Ovary (tissue), 9 donors: ENCODE data around the gene SLC7A1. TPM values are rescaled to one million over a fixed set of nuclear protein-coding genes. Genes with fewer than 3 reads are reported as not detected.

Experiments used
- DNase-seq, 5 donors: peaks; one replicate each; pipeline ENCODE4 v3.0.0-alpha.2; 2019 to 2020
- H3K27ac ChIP-seq, 2 donors: fragments of 200-600 bp; one replicate each; pipeline versions ENCODE4 v1.5.1 to v1.8.0; 2019 to 2022
- H3K27me3 ChIP-seq: fragments of 200-600 bp; one replicate; pipeline ENCODE4 v1.8.0; 2022
- H3K36me3 ChIP-seq: fragments of 200-600 bp; sonication (generic); one replicate; pipeline ENCODE4 v1.5.1; 2019
- H3K4me1 ChIP-seq: one replicate; pipeline ENCODE4 v1.8.1; 2013; ENCODE audit warnings: mild to moderate bottlenecking, moderate library complexity; ENCODE audit not compliant: insufficient read depth
- H3K4me3 ChIP-seq: fragments of 200-600 bp; sonication (generic); one replicate; pipeline ENCODE4 v1.5.1; 2017
- H3K9me3 ChIP-seq, 2 donors: fragments of 200-600 bp in 1 of 2; sonication (generic) in 1 of 2; one replicate each; pipeline versions ENCODE4 v1.5.1 to v1.8.1; 2013 to 2019; ENCODE audit warnings: mild to moderate bottlenecking in 1 of 2, moderate library complexity in 1 of 2
- CTCF ChIP-seq, 3 donors: fragments of 450-650 bp in 2 of 3; fragments of 200-600 bp in 1 of 3; IDR thresholded peaks; one replicate each; pipeline versions ENCODE4 v1.5.1 to v1.8.0; 2016 to 2022; ENCODE audit warnings: antibody characterized with exemption in 3 of 3, mild to moderate bottlenecking in 1 of 3
- EP300 ChIP-seq: sonication (generic); formaldehyde crosslinking; IDR thresholded peaks from one replicate; pipeline ENCODE4 v1.6.1; 2017; ENCODE audit warnings: antibody characterized with exemption
- POLR2A ChIP-seq: fragments of 450-650 bp; IDR thresholded peaks from one replicate; pipeline ENCODE4 v1.6.1; 2017; ENCODE audit warnings: antibody characterized with exemption, mild to moderate bottlenecking, moderate library complexity
- WGBS, 3 donors: extraction: QIAGEN DNeasy Blood & Tissue Kit in 1 of 3; methylation state at CpG; one replicate each; pipeline versions ENCODE4 v1.1.5 to v1.1.7; 2013 to 2017; 5-methylcytosine and 5-hydroxymethylcytosine counted together
- intact Hi-C, 4 donors: fragments of 100-400 bp; cut with DNase I; formaldehyde crosslinking; loops; one replicate each; pipeline versions ENCODE4 v1.11.0 to v1.15.1; 2022 to 2023
- polyA plus RNA-seq, 2 donors: library from polyadenylated mRNA; stranded (reverse); fragments of 200-250 nt in 1 of 2; fragments of 350-450 nt in 1 of 2; fragmentation: Illumina TruSeq in 1 of 2; extraction: RNeasy Lipid Tissue Mini Kit (QIAGEN cat#74804) in 1 of 2; gene quantifications; one replicate each; pipeline ENCODE4 v1.2.3, GENCODE V29; 2013 to 2014
- total RNA-seq, 7 donors: library from RNA; depleted of rRNA in 2 of 7; stranded (reverse); fragments of >200 nt in 2 of 7; fragmentation: NEBNext Ultra II Directional in 3 of 7; extraction: Animal tissue kit (Norgen Biotek cat#: 25700) in 3 of 7; gene quantifications; one replicate each; pipeline versions ENCODE4 v1.1.0 to v1.2.4, GENCODE V29; 2016 to 2023
- donor health status: DM: no; HTN: no; CAD: no; lungs with moderate emphysema.
- donor health status: DM: no; HTN: no; CAD: no.
- donor health status: Bipolar disorder and iron deficiency.
- donor health status: DM: yes; HTN: yes; CAD: no.
- donor health status: DM: no; HTN: no; CAD: no.
- donor health status: DM: yes; HTN: yes; CAD: no.

SLC7A1 gene
- total and polyA plus RNA-seq, 9 donors = 3.3 to 98.7 (median 14.0) TPM

DNA sequence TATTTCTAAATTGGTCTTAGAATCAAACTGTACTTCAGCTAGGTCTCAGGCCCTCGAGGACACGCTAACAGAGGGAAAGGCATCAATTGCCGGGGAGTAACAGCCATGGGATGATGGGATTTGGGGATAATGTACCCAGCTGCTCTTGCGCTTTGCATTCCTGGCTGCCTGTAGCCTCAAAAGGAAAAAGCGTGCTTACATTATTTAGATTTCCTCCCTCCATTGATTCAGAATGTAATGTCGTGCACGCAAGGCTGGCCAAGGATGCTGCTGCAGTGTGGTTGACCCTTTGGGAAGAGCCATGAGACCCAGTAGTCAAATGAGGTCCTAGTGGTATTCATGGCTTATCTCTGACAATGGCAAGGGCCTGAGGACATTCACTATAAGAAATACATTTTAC, 95.1 kb downstream of the SLC7A1 start:
- intact Hi-C loops = loop anchor here in 2 of 4 donors (10.0 kb wide), 2 partner anchors 274 to 344 kb away; no protein-coding TSS in a partner anchor

DNA sequence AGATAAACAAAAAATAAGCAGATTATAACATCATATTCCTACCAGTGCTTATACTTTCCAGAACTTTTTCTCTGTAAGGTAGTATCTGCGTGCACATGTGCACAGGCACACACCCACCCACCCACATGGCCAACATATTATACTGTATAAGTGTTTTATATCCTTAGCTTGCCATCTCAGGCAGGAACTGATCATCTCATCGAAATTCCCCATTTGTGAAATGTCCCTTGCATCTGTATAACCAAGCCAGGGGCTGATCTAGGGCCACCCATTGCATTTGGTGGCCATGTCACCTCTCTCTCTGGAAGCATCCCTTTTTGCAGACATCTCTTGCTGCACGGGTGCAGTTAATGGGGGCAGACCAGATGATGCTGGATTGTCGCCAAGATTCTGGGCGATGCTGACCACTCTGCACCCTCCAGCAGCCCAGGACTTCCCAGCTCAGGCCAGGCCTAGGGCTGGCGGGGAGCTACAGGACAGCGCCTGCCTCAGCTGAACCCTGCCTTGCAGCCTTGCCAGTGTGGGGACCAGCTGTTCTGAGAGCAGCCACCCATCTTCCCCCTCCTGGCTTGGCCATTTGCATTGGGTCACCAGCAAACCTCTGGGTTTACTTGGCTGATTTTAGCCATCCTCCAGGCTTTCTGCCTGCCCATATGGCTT, 95.9 kb downstream of the SLC7A1 start:
- TF ChIP-seq EP300 = no peak
- no peak for TF ChIP-seq POLR2A
- TF ChIP-seq CTCF (IDR thresholded peaks at IDR 0.05) = no peak
- Histone ChIP-seq H3K27me3 (no peaks in the 10 kb centered on the region), H3K36me3 (no peaks in the 10 kb centered on the region), H3K9me3 (no peaks in the 10 kb centered on the region), H3K27ac (no peak overlapping the region), H3K4me3 (no peak overlapping the region), H3K4me1 (peaks cover 15% of the 10 kb centered on the region)
- 70 to 81% (median 79%) methylated on average over 7 of the region's 7 CpGs for WGBS, 3 donors
- no peak for DNase-seq
- intact Hi-C loops = loop anchor here in 3 of 4 donors (5.0 to 10.0 kb wide), 3 partner anchors 275 to 608 kb away; no protein-coding TSS in a partner anchor

More for the DNA sequence above, 95.1 kb downstream of the SLC7A1 start:
- WGBS, 3 donors = 93 to 95% (median 93%) methylated on average over 7 of the region's 7 CpGs
- no peak for TF ChIP-seq POLR2A
- TF ChIP-seq EP300 = no peak
- TF ChIP-seq CTCF (IDR thresholded peaks at IDR 0.05) = no peak
- Histone ChIP-seq H3K36me3 (no peaks in the 10 kb centered on the region), H3K9me3 (no peaks in the 10 kb centered on the region), H3K4me3 (no peak overlapping the region), H3K27ac (no peak overlapping the region), H3K27me3 (no peaks in the 10 kb centered on the region), H3K4me1 (peaks cover 15% of the 10 kb centered on the region)
- DNase-seq = no peak

DNA sequence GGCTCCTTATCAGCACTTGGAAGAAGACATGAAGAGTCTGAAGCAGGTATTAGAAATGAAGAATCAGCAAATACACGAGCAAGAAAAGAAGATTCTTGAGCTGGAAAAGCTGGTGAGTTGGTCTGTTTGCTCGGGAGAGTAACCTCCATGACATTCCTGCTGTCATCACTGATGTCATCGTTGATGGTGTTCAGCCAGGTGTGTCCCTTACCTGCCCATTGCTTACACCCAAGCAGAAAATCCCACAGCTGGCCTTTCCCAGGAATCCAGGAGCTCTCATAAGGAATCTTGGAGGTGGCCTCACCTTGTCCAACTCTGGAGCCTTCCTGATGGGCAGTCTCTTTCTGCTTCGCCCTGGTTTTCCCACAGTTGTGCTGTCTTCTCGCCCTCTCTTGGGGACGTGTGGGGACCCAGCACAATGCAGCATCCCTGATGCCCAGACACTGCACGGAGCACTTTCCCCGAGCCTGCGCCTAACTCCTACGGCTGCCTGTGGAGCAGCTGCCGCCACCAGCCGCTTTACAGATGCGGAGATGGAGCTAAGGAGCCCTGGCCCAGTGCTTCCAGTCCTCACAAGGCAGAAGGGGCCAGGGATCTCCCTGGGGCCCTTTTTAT, 97.0 kb downstream of the SLC7A1 start:
- no peaks in the 10 kb centered on the region for H3K9me3 ChIP-seq
- TF ChIP-seq EP300 (no peak), POLR2A (no peak), CTCF (IDR thresholded peaks at IDR 0.05) (no peak)
- no peak overlapping the region for H3K27ac ChIP-seq
- 93 to 95% (median 94%) methylated on average over 13 of the region's 13 CpGs for WGBS, 3 donors
- H3K27me3 ChIP-seq = no peaks in the 10 kb centered on the region
- peaks cover 15% of the 10 kb centered on the region for H3K4me1 ChIP-seq
- no peak overlapping the region for H3K4me3 ChIP-seq
- intact Hi-C loops = loop anchor here in 1 of 4 donors (5.0 kb wide), 1 partner anchor 609 kb away; no protein-coding TSS in a partner anchor
- no peaks in the 10 kb centered on the region for H3K36me3 ChIP-seq
- DNase-seq = no peak

DNA sequence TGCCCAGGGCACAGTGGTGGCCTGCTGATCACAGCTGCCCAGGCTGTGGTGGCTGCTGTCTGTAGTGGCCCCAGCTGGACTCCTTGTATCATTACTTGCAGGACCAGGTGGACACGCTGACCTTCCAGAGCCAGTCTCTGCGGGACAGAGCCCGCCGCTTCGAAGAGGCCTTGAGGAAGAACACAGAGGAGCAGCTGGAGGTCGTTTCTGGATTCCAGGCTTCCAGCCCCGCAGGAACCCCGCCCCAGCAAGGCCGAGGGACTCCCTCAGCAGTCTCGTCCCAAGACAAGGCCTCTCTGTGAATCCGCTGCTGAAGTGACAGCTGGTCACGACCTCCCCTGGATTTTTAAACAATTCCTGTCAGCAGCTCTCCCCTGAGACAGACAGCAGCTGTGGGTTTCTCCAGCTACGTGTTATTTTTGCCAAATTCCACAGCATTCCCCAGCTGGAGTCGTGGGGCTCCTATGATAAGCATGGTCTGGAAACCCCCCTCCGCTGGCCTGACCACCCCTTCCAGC, 98.3 kb downstream of the SLC7A1 start:
- 4 to 10% (median 10%) methylated on average over 14 to 15 of the region's 15 CpGs for WGBS, 3 donors
- H3K27ac ChIP-seq = peak overlapping the region; percentile 31 to 69
- peak; percentile 53 to 83 (median 77) for DNase-seq
- H3K4me3 ChIP-seq = no peak overlapping the region
- TF ChIP-seq CTCF (IDR thresholded peaks at IDR 0.05) (no peak), EP300 (no peak), POLR2A (no peak)
- no peaks in the 10 kb centered on the region for H3K9me3 ChIP-seq
- intact Hi-C loops = loop anchor here in 1 of 4 donors (5.0 kb wide), 1 partner anchor 610 kb away; no protein-coding TSS in a partner anchor
- H3K36me3 ChIP-seq = no peaks in the 10 kb centered on the region
- peaks cover 15% of the 10 kb centered on the region for H3K4me1 ChIP-seq
- H3K27me3 ChIP-seq = no peaks in the 10 kb centered on the region
